Vagina (tissue), 2 donors: ENCODE measurements around the gene DNAH3.

Experiments
- POLR2A ChIP-seq, 2 donors: fragments of 450-650 bp; IDR thresholded peaks; one replicate each; pipeline ENCODE4 v1.6.1; 2017; ENCODE audit warnings: antibody characterized with exemption in 2 of 2, mild to moderate bottlenecking in 2 of 2, moderate library complexity in 2 of 2
- POLR2AphosphoS5 ChIP-seq, 2 donors: sonication (generic); formaldehyde crosslinking; IDR thresholded peaks; one replicate each; pipeline ENCODE4 v1.9.0; 2017; ENCODE audit warnings: antibody characterized with exemption in 2 of 2, mild to moderate bottlenecking in 2 of 2, low read depth in 1 of 2; ENCODE audit not compliant: insufficient read depth in 1 of 2
- TF ChIP-seq, protein P1 (sequence below), 3 experiments: fragments of 450-650 bp in 2 of 3; fragments of 200-600 bp in 1 of 3; sonication (generic) in 1 of 3; IDR thresholded peaks; one replicate each; pipeline ENCODE4 v1.5.1; 2017 to 2019; ENCODE audit warnings: antibody characterized with exemption in 3 of 3, mild to moderate bottlenecking in 2 of 3, moderate library complexity in 2 of 3

DNA sequence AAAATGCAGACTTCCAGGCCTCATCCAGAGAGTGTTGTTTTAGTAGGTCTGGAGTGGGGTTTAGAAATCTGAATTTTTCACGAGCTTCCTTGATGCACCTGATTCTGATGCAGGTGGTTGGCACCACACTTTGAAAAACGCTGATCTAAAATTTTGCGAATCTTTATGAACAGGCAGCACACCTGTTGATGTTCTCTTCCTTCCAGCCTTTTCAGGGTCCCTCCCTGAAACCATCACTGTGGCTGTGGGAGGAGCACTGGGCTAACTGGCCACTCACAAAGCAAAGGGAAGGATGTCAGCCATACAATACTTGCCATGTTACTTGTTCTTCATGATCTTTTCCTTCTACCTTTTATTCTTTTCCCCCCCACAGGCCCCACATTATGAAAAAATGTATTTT lies 22.0 kb upstream of the DNAH3 start:
- TF ChIP-seq POLR2A (IDR thresholded peaks at IDR 0.05) (no peak), POLR2AphosphoS5 (IDR thresholded peaks at IDR 0.05; ENCODE audit: insufficient read depth in 1 of 2, low read depth in 1 of 2) (no peak)
- TF ChIP-seq, protein P1, sequence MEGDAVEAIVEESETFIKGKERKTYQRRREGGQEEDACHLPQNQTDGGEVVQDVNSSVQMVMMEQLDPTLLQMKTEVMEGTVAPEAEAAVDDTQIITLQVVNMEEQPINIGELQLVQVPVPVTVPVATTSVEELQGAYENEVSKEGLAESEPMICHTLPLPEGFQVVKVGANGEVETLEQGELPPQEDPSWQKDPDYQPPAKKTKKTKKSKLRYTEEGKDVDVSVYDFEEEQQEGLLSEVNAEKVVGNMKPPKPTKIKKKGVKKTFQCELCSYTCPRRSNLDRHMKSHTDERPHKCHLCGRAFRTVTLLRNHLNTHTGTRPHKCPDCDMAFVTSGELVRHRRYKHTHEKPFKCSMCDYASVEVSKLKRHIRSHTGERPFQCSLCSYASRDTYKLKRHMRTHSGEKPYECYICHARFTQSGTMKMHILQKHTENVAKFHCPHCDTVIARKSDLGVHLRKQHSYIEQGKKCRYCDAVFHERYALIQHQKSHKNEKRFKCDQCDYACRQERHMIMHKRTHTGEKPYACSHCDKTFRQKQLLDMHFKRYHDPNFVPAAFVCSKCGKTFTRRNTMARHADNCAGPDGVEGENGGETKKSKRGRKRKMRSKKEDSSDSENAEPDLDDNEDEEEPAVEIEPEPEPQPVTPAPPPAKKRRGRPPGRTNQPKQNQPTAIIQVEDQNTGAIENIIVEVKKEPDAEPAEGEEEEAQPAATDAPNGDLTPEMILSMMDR (IDR thresholded peaks at IDR 0.05), result no peak
